Progenitor cell of endocrine pancreas (in vitro differentiated cells): ENCODE results near the gene CCDC146. TPM values are rescaled to one million over a fixed set of nuclear protein-coding genes. Genes with fewer than 3 reads are reported as not detected.

Experiments used
- DNase-seq: peaks from one replicate; pipeline ENCODE4 v3.0.0; 2021; ENCODE audit warnings: low spot score; ENCODE audit not compliant: unreplicated experiment
- H3K27ac Mint-ChIP-seq: 2 replicates; pipeline ENCODE4 v1.8.0; 2021; ENCODE audit warnings: mild to moderate bottlenecking, moderate library complexity, mixed read lengths
- H3K27me3 Mint-ChIP-seq: 2 replicates; pipeline ENCODE4 v1.8.0; 2021; ENCODE audit warnings: mixed read lengths
- H3K36me3 Mint-ChIP-seq: 2 replicates; pipeline ENCODE4 v1.8.0; 2022; ENCODE audit warnings: mixed read lengths; ENCODE audit not compliant: insufficient read depth
- H3K4me1 Mint-ChIP-seq: 2 replicates; pipeline ENCODE4 v1.8.0; 2021; ENCODE audit warnings: low read depth, mixed read lengths
- H3K4me3 Mint-ChIP-seq: 2 replicates; pipeline ENCODE4 v1.8.0; 2021; ENCODE audit warnings: low read depth, mild to moderate bottlenecking, moderate library complexity, mixed read lengths
- H3K9me3 Mint-ChIP-seq: 2 replicates; pipeline ENCODE4 v1.8.0; 2021; ENCODE audit warnings: low read depth, mixed read lengths
- CTCF ChIP-seq: fragments of 200-600 bp; sonication (generic); IDR thresholded peaks from one replicate; pipeline ENCODE4 v1.5.0; 2021; ENCODE audit warnings: antibody characterized with exemption, mild to moderate bottlenecking; ENCODE audit not compliant: unreplicated experiment
- total RNA-seq: library from RNA; stranded (reverse); gene quantifications from 2 replicates; pipeline ENCODE4 v1.2.1, GENCODE V29; 2021

The CCDC146 gene
- total RNA-seq, 1 donor from 2014 or later: 14.8 TPM

- Mint-ChIP-seq H3K4me3 (no peak overlapping the region), H3K36me3 (no peaks in the 10 kb centered on the region), H3K4me1 (no peaks in the 10 kb centered on the region), H3K27ac (no peak overlapping the region), H3K27me3 (no peaks in the 10 kb centered on the region), H3K9me3 (no peaks in the 10 kb centered on the region)
- TF ChIP-seq CTCF: no peak
- no peak for DNase-seq
These were observed 204.9 kb downstream of the CCDC146 start for GRCh38 chr7:77327067-77327931.

- TF ChIP-seq CTCF: no peak
- Mint-ChIP-seq H3K9me3 (no peaks in the 10 kb centered on the region), H3K27me3 (no peaks in the 10 kb centered on the region), H3K4me1 (no peaks in the 10 kb centered on the region), H3K36me3 (no peaks in the 10 kb centered on the region), H3K4me3 (no peak overlapping the region), H3K27ac (no peak overlapping the region)
- no peak for DNase-seq
These were observed 205.7 kb downstream of the CCDC146 start for GRCh38 chr7:77327932-77328628.

GRCh38 chr7:77328669-77329068, 206.3 kb downstream of the CCDC146 start:
- DNase-seq: no peak
- no peak overlapping the region for H3K27ac Mint-ChIP-seq
- H3K27me3 Mint-ChIP-seq: no peaks in the 10 kb centered on the region
- H3K36me3 Mint-ChIP-seq: no peaks in the 10 kb centered on the region
- H3K4me1 Mint-ChIP-seq: no peaks in the 10 kb centered on the region
- no peaks in the 10 kb centered on the region for H3K9me3 Mint-ChIP-seq
- H3K4me3 Mint-ChIP-seq: no peak overlapping the region
- TF ChIP-seq CTCF: no peak

GRCh38 chr7:77329466-77330168, 207.2 kb downstream of the CCDC146 start:
- Mint-ChIP-seq H3K4me3 (no peak overlapping the region), H3K27ac (no peak overlapping the region), H3K27me3 (no peaks in the 10 kb centered on the region), H3K36me3 (no peaks in the 10 kb centered on the region), H3K4me1 (no peaks in the 10 kb centered on the region), H3K9me3 (no peaks in the 10 kb centered on the region)
- DNase-seq: no peak
- TF ChIP-seq CTCF: no peak

GRCh38 chr7:77330169-77330882, 207.9 kb downstream of the CCDC146 start:
- Mint-ChIP-seq H3K4me3 (no peak overlapping the region), H3K4me1 (no peaks in the 10 kb centered on the region), H3K9me3 (no peaks in the 10 kb centered on the region), H3K27ac (no peak overlapping the region), H3K36me3 (no peaks in the 10 kb centered on the region), H3K27me3 (no peaks in the 10 kb centered on the region)
- no peak for TF ChIP-seq CTCF
- no peak for DNase-seq
